NCI-H146 treated with DMSO at 0.1 percent for 48 hours (cell line): ENCODE results near the gene SPIRE2.
A peak's percentile ranks its signal among the peaks of the same experiment; 100 is the strongest.
"Not testable (repeated sequence)": the region's sequence is repeated elsewhere in the genome, so short reads cannot be mapped to it uniquely, and the experiment has no call there.

Experiments
- DNase-seq: peaks from one replicate; lab custom pipeline; 2025; ENCODE audit not compliant: unreplicated experiment; lab: John Stamatoyannopoulos, UW

The SPIRE2 gene

GRCh38 chr16:89806589-89807193 lies 21.6 kb upstream of the SPIRE2 start:
- DNase-seq: not testable (repeated sequence)

GRCh38 chr16:89808475-89808874 lies 19.8 kb upstream of the SPIRE2 start:
- no peak for DNase-seq

GRCh38 chr16:89811321-89811720 lies 17.0 kb upstream of the SPIRE2 start:
- peak; percentile 75 for DNase-seq

GRCh38 chr16:89815639-89816348 lies 12.5 kb upstream of the SPIRE2 start:
- DNase-seq: no peak

DNA sequence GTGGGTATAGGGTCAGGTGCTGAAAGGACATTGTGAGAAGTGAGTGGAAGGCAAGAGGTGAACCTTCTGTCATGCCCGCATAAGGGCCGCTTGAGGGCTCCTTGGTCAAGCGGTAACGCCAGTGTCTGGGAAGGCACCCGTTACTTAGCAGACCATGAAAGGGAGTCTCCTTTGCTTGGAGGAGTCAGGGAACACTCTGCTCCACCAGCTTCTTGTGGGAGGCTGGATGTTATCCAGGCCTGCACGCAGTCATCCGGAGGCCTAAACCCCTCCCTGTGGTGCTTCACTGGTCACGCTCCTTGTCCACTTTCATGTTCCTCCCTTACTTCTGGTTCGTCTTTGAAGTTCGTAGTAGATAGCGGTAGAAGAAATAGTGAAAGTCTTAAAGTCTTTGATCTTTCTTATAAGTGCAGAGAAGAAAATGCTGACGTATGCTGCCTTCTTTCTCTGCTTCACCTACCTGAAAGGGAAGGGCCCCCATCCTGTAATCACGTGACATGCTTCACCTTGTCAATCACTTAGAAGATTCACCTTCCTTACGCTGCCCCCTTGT lies 9.3 kb upstream of the SPIRE2 start:
- DNase-seq: not testable (repeated sequence)

- not testable (repeated sequence) for DNase-seq
Observed at GRCh38 chr16:89819448-89819847, 8.8 kb upstream of the SPIRE2 start.

- DNase-seq: no peak
Observed at GRCh38 chr16:89821438-89822187, 6.7 kb upstream of the SPIRE2 start.

GRCh38 chr16:89822188-89823086 lies 5.8 kb upstream of the SPIRE2 start:
- no peak for DNase-seq

DNA sequence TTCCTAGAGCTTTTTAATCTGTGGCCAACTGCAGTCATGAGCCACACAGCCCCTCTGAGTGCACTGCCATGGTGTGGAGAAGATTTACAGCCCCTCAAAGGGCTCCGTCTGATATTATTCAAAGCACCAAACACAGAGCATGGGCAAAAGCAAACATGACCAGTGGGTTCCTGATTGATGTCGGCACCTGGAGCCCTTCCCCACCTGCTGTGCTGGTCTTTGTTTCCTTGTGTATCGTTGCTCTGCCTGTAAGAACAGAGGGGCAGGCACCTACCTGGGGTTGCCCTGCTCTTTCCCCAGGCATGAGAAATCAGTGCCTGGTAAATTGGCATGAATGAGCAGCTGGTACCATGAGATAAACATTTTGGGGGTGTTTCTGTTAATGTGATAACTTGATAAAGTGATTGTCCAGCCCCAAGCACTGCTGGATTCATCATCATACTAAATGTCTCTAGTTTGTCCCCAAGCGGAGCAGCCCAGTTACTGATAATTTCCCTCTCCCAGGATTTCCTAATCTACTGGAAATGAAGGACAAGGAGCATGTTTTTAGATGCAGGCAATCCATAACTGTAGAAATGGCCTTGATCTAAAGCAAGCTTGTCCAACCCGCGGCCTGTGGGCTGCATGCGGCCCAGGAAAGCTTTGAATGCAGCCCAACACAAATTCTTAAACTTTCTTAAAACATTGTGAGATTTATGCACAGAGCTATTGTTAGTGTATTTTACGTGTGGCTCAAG lies 5.0 kb upstream of the SPIRE2 start:
- DNase-seq: peak; percentile 88

- not testable (repeated sequence) for DNase-seq
Observed at GRCh38 chr16:89823824-89824148, 4.5 kb upstream of the SPIRE2 start.

- DNase-seq: no peak
Observed at GRCh38 chr16:89826531-89827382, 1.5 kb upstream of the SPIRE2 start.

- no peak for DNase-seq
Observed at GRCh38 chr16:89827383-89828198, 684 bp upstream of the SPIRE2 start.

DNA sequence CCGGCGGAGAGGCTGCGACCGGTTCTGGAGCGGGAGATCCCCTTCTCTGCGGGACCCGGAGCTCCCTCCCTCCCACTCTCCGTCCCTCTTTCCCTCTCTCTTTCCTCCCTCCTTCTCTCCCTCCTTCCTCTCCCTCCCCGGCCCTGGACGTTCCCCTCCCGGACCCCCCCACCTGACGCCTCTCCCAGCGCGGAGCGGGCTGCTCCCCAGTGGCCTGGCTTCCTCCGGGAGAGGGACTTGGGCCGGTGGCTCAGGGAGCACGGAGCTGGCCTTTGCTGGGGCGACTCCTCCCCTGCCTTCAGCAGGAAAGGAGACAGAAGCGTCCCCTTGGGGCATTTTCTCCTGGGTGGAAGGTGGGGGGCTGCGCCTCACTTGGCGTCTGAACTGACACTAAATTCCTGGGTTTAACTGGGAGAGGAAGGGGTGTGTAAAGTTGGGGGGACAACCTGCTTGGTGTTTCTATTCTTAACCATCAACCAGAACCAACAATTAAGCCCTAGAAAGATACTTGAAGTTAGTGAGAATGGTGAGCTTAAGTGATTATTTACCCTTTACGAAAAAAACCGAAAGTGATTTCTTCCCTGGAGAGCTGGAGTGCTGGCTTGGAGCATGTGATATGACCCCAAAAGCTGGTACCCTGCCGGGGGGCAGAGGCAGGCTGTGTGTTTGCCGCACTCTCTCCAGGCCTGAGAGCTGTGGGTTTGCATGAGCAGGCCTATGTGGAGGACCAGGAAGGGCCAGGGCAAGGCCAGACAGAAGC lies 775 bp downstream of the SPIRE2 start:
- DNase-seq: no peak

DNA sequence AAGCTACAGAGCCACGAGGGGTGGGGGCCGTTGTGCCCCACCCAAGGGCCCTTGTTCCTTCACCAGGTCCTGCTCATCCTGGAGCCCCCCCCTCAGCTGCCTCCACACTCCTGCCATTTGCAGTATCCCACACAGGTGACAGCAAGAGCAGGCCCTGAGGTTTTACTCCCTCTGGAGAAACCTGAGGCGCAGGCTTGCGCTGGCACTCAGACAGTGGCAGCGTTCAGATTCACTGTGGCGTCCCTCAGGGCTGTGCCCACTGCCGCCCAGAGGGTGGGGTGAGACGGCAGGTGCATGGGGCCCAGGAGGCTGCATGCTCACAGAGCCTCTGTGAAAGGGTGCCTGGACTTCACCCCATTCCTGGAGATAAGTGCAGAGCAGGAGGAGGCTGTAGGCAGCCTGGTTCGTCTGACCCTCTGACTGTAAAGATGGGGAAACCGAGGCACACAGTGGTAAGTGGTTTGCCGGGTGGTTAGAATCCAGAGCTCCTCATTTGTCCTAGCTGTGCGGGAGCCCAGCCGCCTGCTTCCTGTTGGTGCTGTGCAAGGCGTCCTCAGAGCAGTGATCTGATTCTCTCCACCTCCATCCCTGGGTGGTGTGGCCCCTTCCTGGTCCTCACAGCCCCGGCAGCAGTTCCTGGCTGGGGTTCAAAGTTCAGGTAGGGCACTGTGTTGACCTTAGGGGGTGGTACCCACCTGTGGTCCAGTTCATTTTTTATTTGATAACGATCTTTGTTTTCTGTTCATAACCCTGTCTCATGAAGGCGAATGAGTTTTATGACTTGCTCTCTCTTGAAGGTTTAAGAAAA lies 1.6 kb downstream of the SPIRE2 start:
- no peak for DNase-seq

DNA sequence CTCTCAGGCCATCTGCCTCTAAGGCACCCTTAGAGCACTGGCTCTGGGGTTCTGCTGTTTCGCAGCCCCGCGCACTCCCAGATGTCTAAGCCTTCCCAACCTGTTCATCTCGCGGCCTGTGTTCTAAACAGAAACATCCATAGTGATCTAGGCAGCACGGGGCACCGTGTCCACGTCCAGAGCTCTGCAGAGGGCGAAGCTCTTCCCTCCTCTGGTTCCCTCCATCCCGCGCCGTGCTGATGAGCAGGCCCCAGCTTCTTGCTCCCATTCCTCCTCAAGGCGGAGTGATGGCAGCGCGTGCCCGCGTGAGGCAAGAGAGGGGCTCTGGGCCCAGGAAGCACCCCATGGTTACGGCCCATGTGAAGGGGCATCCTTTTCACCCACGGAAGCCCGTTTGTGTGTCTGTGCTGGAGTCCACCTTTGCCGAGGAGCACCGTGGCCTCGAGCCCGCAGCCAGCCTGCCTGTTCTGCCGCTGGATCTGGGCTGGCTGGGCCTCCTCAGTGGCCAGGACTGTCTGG lies 3.6 kb downstream of the SPIRE2 start:
- no peak for DNase-seq

DNA sequence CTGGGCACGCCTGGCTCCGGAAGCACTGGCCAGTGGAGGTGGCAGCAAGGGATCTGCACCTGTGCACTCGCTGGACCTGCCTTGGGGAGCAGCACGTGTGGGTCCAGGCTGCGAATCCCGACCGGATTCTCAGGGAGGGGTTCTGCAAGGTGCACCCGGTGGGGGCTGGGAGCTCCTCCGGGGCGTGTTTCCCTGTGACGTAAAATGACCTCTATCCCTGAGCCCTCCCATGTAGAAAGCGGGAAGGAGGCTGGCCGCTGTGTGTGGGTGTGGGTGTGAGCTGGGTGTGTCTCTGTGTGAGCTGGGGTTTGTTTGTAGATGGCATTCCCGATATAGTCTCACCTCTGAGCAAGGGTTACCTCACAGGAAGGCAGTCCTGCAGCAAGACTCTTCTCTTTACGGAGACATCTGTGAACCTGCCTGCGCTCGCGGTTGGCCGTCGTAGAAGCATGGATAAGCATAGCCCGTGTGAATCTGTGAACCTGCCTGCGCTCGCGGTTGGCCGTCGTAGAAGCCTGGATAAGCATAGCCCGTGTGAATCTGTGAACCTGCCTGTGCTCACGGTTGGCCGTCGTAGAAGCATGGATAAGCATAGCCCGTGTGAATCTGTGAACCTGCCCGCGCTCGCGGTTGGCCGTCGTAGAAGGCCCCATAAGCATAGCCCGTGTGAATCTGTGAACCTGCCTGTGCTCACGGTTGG lies 5.5 kb downstream of the SPIRE2 start:
- not testable (repeated sequence) for DNase-seq
